Measurements from ENCODE around the gene LYL1. TPM values are rescaled to one million over a fixed set of nuclear protein-coding genes. Genes with fewer than 3 reads are reported as not detected.

LYL1 gene
- total and polyA plus RNA-seq, 2 donors (not counting 1 experiment from before 2014, with no cell fraction given) = 112 to 125 TPM

GRCh38 chr19:13070425-13071140 lies 32.1 kb downstream of the LYL1 start:
- H2AFZ ChIP-seq (ENCODE audit: insufficient read depth, low read depth, low read length, poor library complexity, severe bottlenecking) = no peak overlapping the region
- intact Hi-C loops (cut with micrococcal nuclease) = no loop called here
- Mint-ChIP-seq H3K4me3 (no peak overlapping the region), H3K27ac (no peak overlapping the region), H3K4me1 (no peaks in the 10 kb centered on the region), H3K27me3 (peaks cover 12% of the 10 kb centered on the region), H3K9me3 (ENCODE audit: insufficient read depth) (no peaks in the 10 kb centered on the region)
- no peaks in the 10 kb centered on the region for H3K36me3 ChIP-seq (replicated peaks in 1 of 2; ENCODE audit: control extremely low read depth in 1 of 2, control insufficient read depth in 1 of 2, extremely low read depth in 1 of 2, insufficient read depth in 2 of 2, low read length in 1 of 2)
- ATAC-seq (ENCODE audit: low read depth) (no peak), DNase-seq (no peak)
- H3K79me2 ChIP-seq (ENCODE audit: control insufficient read depth, insufficient read depth, low read length) = no peaks in the 10 kb centered on the region
- CTCF ChIA-PET = interaction anchor here (0.6 to 1.5 kb wide), 4 partner anchors 9 to 93 kb away, joined by 3 to 4 read pairs (median 3); no protein-coding TSS in a partner anchor
- no peaks in the 10 kb centered on the region for H4K20me1 ChIP-seq (ENCODE audit: control insufficient read depth, insufficient read depth, low read length, poor library complexity, severe bottlenecking)
- H3K4me2 ChIP-seq (replicated peaks; ENCODE audit: low read depth, low read length, poor library complexity, severe bottlenecking) = no peak overlapping the region
- H3K27me3 ChIP-seq (replicated peaks in 1 of 4; ENCODE audit: control extremely low read depth in 1 of 4, control insufficient read depth in 3 of 4, insufficient read depth in 4 of 4, low read length in 3 of 4) = no peaks in the 10 kb centered on the region
- no peak overlapping the region for H3K9ac ChIP-seq (ENCODE audit: low read length)
- no peaks in the 10 kb centered on the region for H3K4me1 ChIP-seq (ENCODE audit: control insufficient read depth in 2 of 2, insufficient read depth in 2 of 2, low read length in 2 of 2)
- POLR2A ChIA-PET = interaction anchor here (0.6 kb wide), 1 partner anchor 47 kb away, joined by 3 read pairs; no protein-coding TSS in a partner anchor
- no peak overlapping the region for H3K4me3 ChIP-seq (ENCODE audit: control extremely low read depth in 1 of 5, extremely low read depth in 1 of 5, insufficient read depth in 1 of 5, low read depth in 2 of 5, low read length in 4 of 5)
- TF ChIP-seq EZH2 (IDR thresholded peaks at IDR 0.05; ENCODE audit: borderline replicate concordance, insufficient read depth, low read depth, low read length, poor library complexity, severe bottlenecking) (no peak), CTCF (IDR thresholded peaks at IDR 0.05) (no peak)
- no peaks in the 10 kb centered on the region for H3K9me3 ChIP-seq (ENCODE audit: control extremely low read depth in 1 of 3, control insufficient read depth in 2 of 3, insufficient read depth in 1 of 3, low read length in 2 of 3)
- WGBS (ENCODE audit: insufficient coverage) = 90% methylated on average over 28 of the region's 32 CpGs
- H3K27ac ChIP-seq (ENCODE audit: low read length in 2 of 2) = no peak overlapping the region
